Measurements from ENCODE around the gene DSCAM. TPM values are rescaled to one million over a fixed set of nuclear protein-coding genes. Genes with fewer than 3 reads are reported as not detected.
"Not testable (repeated sequence)": the region's sequence is repeated elsewhere in the genome, so short reads cannot be mapped to it uniquely, and the experiment has no call there.

The DSCAM gene
- total and polyA plus RNA-seq, 12 donors, result under 0.01 to 0.11 (median 0.07) TPM; not detected in 5

DNA sequence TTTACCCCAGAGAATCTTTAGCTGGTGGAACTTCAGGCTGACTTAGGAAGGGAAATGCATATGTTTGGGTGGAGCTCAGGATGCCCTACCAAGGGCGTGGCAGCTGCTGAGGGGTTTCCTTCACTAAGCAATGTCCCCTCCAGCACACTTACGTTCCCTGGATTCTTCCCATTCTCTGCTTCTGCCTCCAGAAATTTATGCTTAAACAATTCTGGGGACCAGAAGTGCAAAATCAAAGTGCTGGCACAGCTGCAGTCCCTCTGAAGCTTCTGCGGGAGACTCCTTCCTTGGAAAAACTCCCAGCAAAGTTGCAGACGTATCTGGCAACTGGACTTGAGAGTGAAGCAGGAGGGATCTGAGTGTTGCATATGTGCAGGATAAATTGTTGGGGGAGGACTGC, 576.9 kb downstream of the DSCAM start:
- H3K27me3 ChIP-seq, result no peaks in the 10 kb centered on the region
- TF ChIP-seq, protein P1, sequence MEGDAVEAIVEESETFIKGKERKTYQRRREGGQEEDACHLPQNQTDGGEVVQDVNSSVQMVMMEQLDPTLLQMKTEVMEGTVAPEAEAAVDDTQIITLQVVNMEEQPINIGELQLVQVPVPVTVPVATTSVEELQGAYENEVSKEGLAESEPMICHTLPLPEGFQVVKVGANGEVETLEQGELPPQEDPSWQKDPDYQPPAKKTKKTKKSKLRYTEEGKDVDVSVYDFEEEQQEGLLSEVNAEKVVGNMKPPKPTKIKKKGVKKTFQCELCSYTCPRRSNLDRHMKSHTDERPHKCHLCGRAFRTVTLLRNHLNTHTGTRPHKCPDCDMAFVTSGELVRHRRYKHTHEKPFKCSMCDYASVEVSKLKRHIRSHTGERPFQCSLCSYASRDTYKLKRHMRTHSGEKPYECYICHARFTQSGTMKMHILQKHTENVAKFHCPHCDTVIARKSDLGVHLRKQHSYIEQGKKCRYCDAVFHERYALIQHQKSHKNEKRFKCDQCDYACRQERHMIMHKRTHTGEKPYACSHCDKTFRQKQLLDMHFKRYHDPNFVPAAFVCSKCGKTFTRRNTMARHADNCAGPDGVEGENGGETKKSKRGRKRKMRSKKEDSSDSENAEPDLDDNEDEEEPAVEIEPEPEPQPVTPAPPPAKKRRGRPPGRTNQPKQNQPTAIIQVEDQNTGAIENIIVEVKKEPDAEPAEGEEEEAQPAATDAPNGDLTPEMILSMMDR (IDR thresholded peaks at IDR 0.05), result no peak
- no peak for TF ChIP-seq POLR2A (IDR thresholded peaks at IDR 0.05)
- no peak overlapping the region for H3K4me3 ChIP-seq
- 60 to 81% (median 67%) methylated on average over 4 of the region's 4 CpGs for WGBS, 4 donors
- no peak for DNase-seq
- H3K27ac ChIP-seq, result no peak overlapping the region
- no peaks in the 10 kb centered on the region for H3K9me3 ChIP-seq (replicated peaks in 1 of 3)
- H3K4me1 ChIP-seq (replicated peaks in 1 of 2), result no peaks in the 10 kb centered on the region
- H3K36me3 ChIP-seq (replicated peaks in 1 of 2), result no peaks in the 10 kb centered on the region
- intact Hi-C loops (cut with DNase I), result no loop called here

DNA sequence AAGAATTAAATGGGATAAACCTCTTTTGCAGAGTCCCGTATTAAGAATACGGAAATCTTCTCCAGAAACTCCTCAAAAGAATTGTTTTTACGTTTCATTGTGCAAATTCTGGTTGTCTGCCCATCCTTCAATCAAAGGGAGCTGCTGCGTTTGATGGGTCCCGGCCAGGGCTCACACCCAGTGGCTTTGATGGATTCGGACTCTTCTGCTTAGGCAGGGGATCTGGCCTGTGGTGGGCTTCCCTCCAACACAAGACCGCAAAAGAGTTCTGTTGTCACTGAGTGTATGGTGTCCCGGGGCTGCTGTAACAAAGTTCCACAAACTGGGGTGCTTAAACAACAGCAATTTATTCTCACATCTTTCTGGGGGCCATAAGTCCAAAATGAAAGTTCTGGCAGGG, 577.7 kb downstream of the DSCAM start:
- no peak overlapping the region for H3K27ac ChIP-seq
- H3K36me3 ChIP-seq (replicated peaks in 1 of 2), result no peaks in the 10 kb centered on the region
- DNase-seq, result no peak
- intact Hi-C loops (cut with DNase I), result no loop called here
- WGBS, 4 donors, result 84 to 88% (median 86%) methylated on average over 6 to 8 of the region's 8 CpGs
- no peaks in the 10 kb centered on the region for H3K9me3 ChIP-seq (replicated peaks in 1 of 3)
- H3K27me3 ChIP-seq, result no peaks in the 10 kb centered on the region
- no peak overlapping the region for H3K4me3 ChIP-seq
- H3K4me1 ChIP-seq (replicated peaks in 1 of 2), result no peaks in the 10 kb centered on the region
- TF ChIP-seq, protein P1 (IDR thresholded peaks at IDR 0.05), result no peak
- TF ChIP-seq POLR2A (IDR thresholded peaks at IDR 0.05), result no peak

DNA sequence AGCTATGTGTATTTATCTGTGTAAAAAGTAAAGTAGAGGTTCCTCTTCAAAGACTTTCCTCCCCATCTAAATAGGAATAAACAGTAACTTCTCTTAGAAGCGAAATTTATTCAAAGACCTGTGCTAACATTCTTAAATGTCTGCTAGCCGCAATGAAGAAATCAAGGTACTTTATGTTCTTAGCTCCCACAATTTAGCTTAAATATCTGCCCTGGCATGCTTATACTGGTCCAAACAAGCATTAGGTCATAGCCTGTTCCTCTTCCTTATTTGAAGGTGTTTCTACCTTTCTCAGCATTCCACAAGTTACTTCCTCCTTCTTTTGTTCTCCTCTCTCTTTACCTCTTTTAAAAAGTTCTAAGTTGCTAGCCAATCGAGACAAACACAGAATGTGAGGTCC, 588.5 kb downstream of the DSCAM start:
- H3K4me1 ChIP-seq (replicated peaks in 1 of 2); H3K36me3 ChIP-seq (replicated peaks in 1 of 2); H3K4me3 ChIP-seq; intact Hi-C loops (cut with DNase I); H3K9me3 ChIP-seq (replicated peaks in 1 of 3); H3K27me3 ChIP-seq; DNase-seq; H3K27ac ChIP-seq: not testable (repeated sequence)
- WGBS, 4 donors, result 80 to 91% (median 82%) methylated on average over 3 of the region's 3 CpGs

DNA sequence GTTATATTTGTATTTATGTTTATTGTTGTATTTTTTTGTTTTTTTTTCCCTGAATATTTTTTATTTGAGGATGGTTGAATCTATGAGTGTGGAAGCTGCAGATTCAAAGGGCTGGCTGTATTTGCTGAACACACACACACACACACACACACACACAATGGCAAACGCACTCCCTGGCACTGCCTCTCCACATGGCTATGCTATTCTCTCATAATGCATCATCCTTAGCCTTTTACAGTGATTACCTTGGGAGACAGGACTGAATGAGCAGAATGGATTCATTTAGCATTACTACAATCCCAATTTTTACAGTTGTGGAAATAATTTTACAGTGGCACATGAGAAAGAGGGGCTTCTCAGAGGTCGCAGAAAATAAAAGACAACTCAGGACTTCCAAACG, 589.6 kb downstream of the DSCAM start:
- H3K4me3 ChIP-seq, result no peak overlapping the region
- intact Hi-C loops (cut with DNase I), result no loop called here
- H3K4me1 ChIP-seq (replicated peaks in 1 of 2), result no peaks in the 10 kb centered on the region
- H3K27ac ChIP-seq, result no peak overlapping the region
- no peaks in the 10 kb centered on the region for H3K9me3 ChIP-seq (replicated peaks in 1 of 3)
- no peaks in the 10 kb centered on the region for H3K36me3 ChIP-seq (replicated peaks in 1 of 2)
- no peak for TF ChIP-seq POLR2A (IDR thresholded peaks at IDR 0.05)
- TF ChIP-seq, protein P1 (IDR thresholded peaks at IDR 0.05), result no peak
- no peaks in the 10 kb centered on the region for H3K27me3 ChIP-seq
- DNase-seq, result no peak
- 46 to 63% (median 58%) methylated on average over 3 of the region's 3 CpGs for WGBS, 4 donors

DNA sequence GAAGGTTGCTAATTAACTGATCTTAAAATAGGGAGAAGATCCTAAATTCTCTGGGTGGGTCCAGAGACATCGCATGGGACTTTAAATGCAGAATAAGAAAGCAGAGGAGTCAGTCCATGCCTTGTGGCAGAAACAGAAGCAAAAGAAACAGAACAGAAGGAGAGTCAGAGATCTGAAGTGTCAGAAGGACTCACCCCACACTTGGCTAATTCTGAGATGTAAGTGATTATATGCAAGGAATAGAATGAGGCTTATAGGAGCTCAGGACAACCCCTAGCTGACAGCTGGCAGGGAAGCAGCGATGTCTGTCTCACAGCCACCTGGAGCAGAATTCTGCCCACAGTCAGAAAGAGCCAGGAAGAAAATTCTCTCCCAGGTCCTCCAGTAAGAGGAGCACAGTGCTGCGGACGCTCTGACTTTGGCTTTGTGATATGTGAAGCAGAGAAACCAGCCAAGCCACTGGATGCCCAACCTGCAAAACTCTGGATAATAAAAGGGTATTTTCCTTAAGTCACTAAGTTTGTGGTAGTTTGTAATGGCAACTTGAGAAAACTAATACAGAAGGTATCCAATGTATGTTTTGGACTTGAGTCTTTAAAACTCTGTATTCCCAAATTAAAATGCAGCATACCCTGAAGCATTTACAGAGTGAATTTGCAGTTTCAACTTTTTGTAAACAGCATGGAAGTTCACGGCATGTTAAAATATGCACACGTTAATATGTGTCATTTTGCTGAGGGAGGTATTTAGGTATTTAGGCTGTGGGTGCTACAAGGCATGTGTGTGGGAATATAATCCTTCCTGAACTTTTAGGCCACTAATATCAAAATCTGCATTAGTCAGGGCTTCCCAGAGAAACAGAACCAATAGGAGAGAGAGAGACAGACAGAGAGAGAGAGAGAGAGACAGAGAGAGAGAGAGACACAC, 591.2 kb downstream of the DSCAM start:
- 80 to 85% (median 82%) methylated on average over 4 to 6 of the region's 6 CpGs for WGBS, 4 donors
- Histone ChIP-seq H3K36me3 (replicated peaks in 1 of 2) (no peaks in the 10 kb centered on the region), H3K27ac (no peak overlapping the region), H3K4me1 (replicated peaks in 1 of 2) (no peaks in the 10 kb centered on the region), H3K4me3 (no peak overlapping the region), H3K9me3 (replicated peaks in 1 of 3) (no peaks in the 10 kb centered on the region), H3K27me3 (no peaks in the 10 kb centered on the region)
- intact Hi-C loops (cut with DNase I), result no loop called here
- TF ChIP-seq POLR2A (IDR thresholded peaks at IDR 0.05), result no peak
- TF ChIP-seq, protein P1 (IDR thresholded peaks at IDR 0.05), result no peak
- no peak for DNase-seq
